OCI-LY3 (cell line): ENCODE measurements around the gene PIH1D1.
A peak's percentile ranks its signal among the peaks of the same experiment; 100 is the strongest.

Source experiments
- H2AFZ ChIP-seq: fragments of 200-600, 300-600 bp; shearing (Covaris generic); 2 replicates; pipeline ENCODE4 v1.6.0; 2014; ENCODE audit warnings: antibody characterized with exemption, low read depth, low read length
- H3K27ac ChIP-seq: fragments of 200-600, 300-600 bp; sonication (generic); 2 replicates; pipeline ENCODE4 v1.5.1; 2014; ENCODE audit warnings: mild to moderate bottlenecking, low read length, moderate library complexity, mixed read lengths
- H3K27me3 ChIP-seq: fragments of 200-600, 300-600 bp; sonication (generic); 2 replicates; pipeline ENCODE4 v1.6.1; 2014; ENCODE audit warnings: low read depth, low read length, mixed read lengths
- H3K36me3 ChIP-seq: fragments of 200-600, 300-600 bp; sonication (generic); replicated peaks from 2 replicates; pipeline ENCODE3; 2014; ENCODE audit warnings: low read depth, low read length, mixed read lengths
- H3K4me1 ChIP-seq: fragments of 300-600, 200-600 bp; sonication (generic); 2 replicates; pipeline ENCODE4 v1.6.1; 2014; ENCODE audit warnings: low read length, mixed read lengths
- H3K4me2 ChIP-seq: fragments of 200-600, 300-600 bp; sonication (generic); 2 replicates; pipeline ENCODE4 v1.6.1; 2014; ENCODE audit warnings: low read length, mixed read lengths
- H3K4me3 ChIP-seq: fragments of 300-600, 200-600 bp; sonication (generic); 2 replicates; pipeline ENCODE4 v1.5.1; 2014; ENCODE audit warnings: antibody characterized with exemption, mild to moderate bottlenecking, low read length, moderate library complexity
- H3K79me2 ChIP-seq: fragments of 300-600, 200-600 bp; shearing (Covaris generic); 2 replicates; pipeline ENCODE4 v1.6.1; 2014; ENCODE audit warnings: mild to moderate bottlenecking, low read length, mixed read lengths
- H3K9ac ChIP-seq: fragments of 300-600, 200-600 bp; shearing (Covaris generic); 2 replicates; pipeline ENCODE4 v1.6.0; 2014; ENCODE audit warnings: mild to moderate bottlenecking, low read length, moderate library complexity
- H3K9me3 ChIP-seq: fragments of 200-600, 300-600 bp; shearing (Covaris generic); 2 replicates; pipeline ENCODE4 v1.6.1; 2014; ENCODE audit warnings: low read length, mixed read lengths; ENCODE audit not compliant: insufficient read depth
- H4K20me1 ChIP-seq: fragments of 200-600, 300-600 bp; sonication (generic); 2 replicates; pipeline ENCODE4 v1.6.1; 2016; ENCODE audit warnings: low read length, mixed read lengths; ENCODE audit not compliant: insufficient read depth
- CTCF ChIP-seq: fragments of 200-600, 300-600 bp; sonication (generic); IDR thresholded peaks from 2 replicates; pipeline ENCODE4 v1.5.1; 2014; ENCODE audit warnings: antibody characterized with exemption, low read length, low read depth
- EZH2phosphoT487 ChIP-seq: fragments of 200-600 bp; shearing (Covaris generic); IDR thresholded peaks from 2 replicates; pipeline ENCODE4 v1.6.1; 2018; ENCODE audit warnings: antibody characterized with exemption, mixed run types, low read depth

The PIH1D1 gene

GRCh38 chr19:49491804-49492572 is 40.4 kb upstream of the PIH1D1 start:
- Histone ChIP-seq H3K27me3 (no peaks in the 10 kb centered on the region), H3K27ac (peak overlapping the region; percentile 39), H3K4me1 (peaks cover 21% of the 10 kb centered on the region), H2AFZ (no peak overlapping the region), H3K9ac (no peak overlapping the region), H3K36me3 (peaks cover 60% of the 10 kb centered on the region), H3K4me3 (no peak overlapping the region), H3K79me2 (peaks cover 50% of the 10 kb centered on the region), H4K20me1 (peaks cover 34% of the 10 kb centered on the region), H3K9me3 (no peaks in the 10 kb centered on the region), H3K4me2 (no peak overlapping the region)
- TF ChIP-seq EZH2phosphoT487 (no peak), CTCF (no peak)

GRCh38 chr19:49491030-49491803 is 39.6 kb upstream of the PIH1D1 start:
- H3K36me3 ChIP-seq, result peaks cover 54% of the 10 kb centered on the region
- 0 out of 2 replicates have a peak overlapping the region, but pooled peaks have one; percentile 83 for H3K27ac ChIP-seq
- H3K9ac ChIP-seq, result no peak overlapping the region
- H3K4me1 ChIP-seq, result peaks cover 25% of the 10 kb centered on the region
- H3K79me2 ChIP-seq, result peaks cover 47% of the 10 kb centered on the region
- H2AFZ ChIP-seq, result no peak overlapping the region
- no peaks in the 10 kb centered on the region for H3K27me3 ChIP-seq
- H3K4me2 ChIP-seq, result no peak overlapping the region
- H3K4me3 ChIP-seq, result no peak overlapping the region
- no peak for TF ChIP-seq EZH2phosphoT487
- no peak for TF ChIP-seq CTCF
- peaks cover 34% of the 10 kb centered on the region for H4K20me1 ChIP-seq
- no peaks in the 10 kb centered on the region for H3K9me3 ChIP-seq

- Histone ChIP-seq H3K36me3 (peaks cover 54% of the 10 kb centered on the region), H2AFZ (no peak overlapping the region), H3K27me3 (no peaks in the 10 kb centered on the region), H3K4me1 (peaks cover 24% of the 10 kb centered on the region), H3K79me2 (peaks cover 46% of the 10 kb centered on the region), H4K20me1 (peaks cover 34% of the 10 kb centered on the region), H3K9me3 (no peaks in the 10 kb centered on the region), H3K9ac (peak overlapping the region; percentile 99), H3K4me3 (peak overlapping the region; percentile 87), H3K27ac (peak overlapping the region; percentile 83), H3K4me2 (peak overlapping the region; percentile 77)
- TF ChIP-seq EZH2phosphoT487, result no peak
- no peak for TF ChIP-seq CTCF
These were observed 38.8 kb upstream of the PIH1D1 start for GRCh38 chr19:49490287-49491029.
